DOHH2 (cell line): ENCODE data around the gene LECT2.

ENCODE experiments used
- H3F3A ChIP-seq: fragments of 200-600 bp; sonication (generic), shearing (Covaris generic); 2 replicates; pipeline ENCODE4 v1.6.0; 2016; ENCODE audit warnings: antibody characterized with exemption, mild to moderate bottlenecking; ENCODE audit not compliant: control insufficient read depth, insufficient read depth
- H3K27ac ChIP-seq: fragments of 200-600 bp; sonication (generic); 2 replicates; pipeline ENCODE4 v1.5.1; 2014; ENCODE audit warnings: low read depth, mild to moderate bottlenecking, low read length, moderate library complexity
- H3K27me3 ChIP-seq: fragments of 200-600 bp; sonication (generic); 2 replicates; pipeline ENCODE4 v1.6.1; 2014; ENCODE audit warnings: mild to moderate bottlenecking, low read length, mixed read lengths; ENCODE audit not compliant: control insufficient read depth
- H3K36me3 ChIP-seq: fragments of 200-600 bp; sonication (generic); 2 replicates; pipeline ENCODE4 v1.6.1; 2014; ENCODE audit warnings: mild to moderate bottlenecking, low read length, moderate library complexity, mixed read lengths; ENCODE audit not compliant: control insufficient read depth
- H3K4me1 ChIP-seq: fragments of 200-600 bp; sonication (generic); 2 replicates; pipeline ENCODE4 v1.6.1; 2014; ENCODE audit warnings: mild to moderate bottlenecking, low read length, mixed read lengths; ENCODE audit not compliant: control insufficient read depth
- H3K4me2 ChIP-seq: fragments of 200-600 bp; sonication (generic); 2 replicates; pipeline ENCODE4 v1.6.0; 2014; ENCODE audit warnings: mild to moderate bottlenecking, low read length, moderate library complexity
- H3K4me3 ChIP-seq: fragments of 200-600 bp; sonication (generic); 2 replicates; pipeline ENCODE4 v1.5.1; 2014; ENCODE audit warnings: mild to moderate bottlenecking, low read length, mixed read lengths
- H3K79me2 ChIP-seq: fragments of 200-600 bp; sonication (generic); 2 replicates; pipeline ENCODE4 v1.6.1; 2014; ENCODE audit warnings: mild to moderate bottlenecking, low read length, mixed read lengths; ENCODE audit not compliant: control insufficient read depth
- H3K9me2 ChIP-seq: fragments of 200-600 bp; sonication (generic); replicated peaks from 2 replicates; pipeline ENCODE4 v1.6.1; 2014; ENCODE audit warnings: mild to moderate bottlenecking, low read length, mixed read lengths; ENCODE audit not compliant: control insufficient read depth
- H3K9me3 ChIP-seq: fragments of 200-600 bp; sonication (generic); 2 replicates; pipeline ENCODE4 v1.6.1; 2014; ENCODE audit warnings: antibody characterized with exemption, low read length, mixed read lengths; ENCODE audit not compliant: control insufficient read depth, insufficient read depth
- H4K20me1 ChIP-seq: fragments of 200-600 bp; sonication (generic); 2 replicates; pipeline ENCODE4 v1.6.0; 2014; ENCODE audit warnings: low read depth, mild to moderate bottlenecking, antibody characterized with exemption, low read length, moderate library complexity; ENCODE audit not compliant: control insufficient read depth, insufficient read depth
- CTCF ChIP-seq: fragments of 200-600 bp; sonication (generic); IDR thresholded peaks from one replicate; pipeline ENCODE4 v1.5.1; 2014; ENCODE audit warnings: antibody characterized with exemption, mild to moderate bottlenecking, low read depth, low read length; ENCODE audit not compliant: poor library complexity, severe bottlenecking
- EZH2phosphoT487 ChIP-seq: fragments of 200-600 bp; sonication (generic); IDR thresholded peaks from 2 replicates; pipeline ENCODE4 v1.6.1; 2017; ENCODE audit warnings: borderline replicate concordance, mild to moderate bottlenecking, antibody characterized with exemption, low read length, moderate library complexity, mixed read lengths

The LECT2 gene

GRCh38 chr5:135916638-135917263 is 38.0 kb downstream of the LECT2 start:
- Histone ChIP-seq H3K27me3 (peaks cover 28% of the 10 kb centered on the region), H3K4me1 (no peaks in the 10 kb centered on the region), H3K36me3 (no peaks in the 10 kb centered on the region), H3F3A (no peaks in the 10 kb centered on the region), H3K9me3 (no peaks in the 10 kb centered on the region), H3K79me2 (no peaks in the 10 kb centered on the region), H3K9me2 (no peaks in the 10 kb centered on the region), H4K20me1 (no peaks in the 10 kb centered on the region), H3K27ac (no peak overlapping the region), H3K4me3 (no peak overlapping the region), H3K4me2 (no peak overlapping the region)
- TF ChIP-seq EZH2phosphoT487 (no peak), CTCF (no peak)

GRCh38 chr5:135915466-135916001 is 39.2 kb downstream of the LECT2 start:
- Histone ChIP-seq H3K79me2 (no peaks in the 10 kb centered on the region), H3K4me1 (no peaks in the 10 kb centered on the region), H3K9me2 (no peaks in the 10 kb centered on the region), H3K4me2 (no peak overlapping the region), H3K36me3 (no peaks in the 10 kb centered on the region), H3K27me3 (peaks cover 35% of the 10 kb centered on the region), H3K27ac (no peak overlapping the region), H3K9me3 (no peaks in the 10 kb centered on the region), H4K20me1 (no peaks in the 10 kb centered on the region), H3K4me3 (no peak overlapping the region), H3F3A (no peaks in the 10 kb centered on the region)
- TF ChIP-seq CTCF, result no peak
- no peak for TF ChIP-seq EZH2phosphoT487

GRCh38 chr5:135913713-135914626 is 40.8 kb downstream of the LECT2 start:
- peaks cover 34% of the 10 kb centered on the region for H3K27me3 ChIP-seq
- H3K4me2 ChIP-seq, result no peak overlapping the region
- no peaks in the 10 kb centered on the region for H3K79me2 ChIP-seq
- H3K27ac ChIP-seq, result no peak overlapping the region
- no peaks in the 10 kb centered on the region for H3K4me1 ChIP-seq
- H3K4me3 ChIP-seq, result no peak overlapping the region
- no peaks in the 10 kb centered on the region for H3F3A ChIP-seq
- H3K9me2 ChIP-seq, result no peaks in the 10 kb centered on the region
- no peaks in the 10 kb centered on the region for H3K36me3 ChIP-seq
- no peaks in the 10 kb centered on the region for H3K9me3 ChIP-seq
- H4K20me1 ChIP-seq, result no peaks in the 10 kb centered on the region
- no peak for TF ChIP-seq CTCF
- TF ChIP-seq EZH2phosphoT487, result no peak
